ENCODE data around the gene PIGH.

DNA sequence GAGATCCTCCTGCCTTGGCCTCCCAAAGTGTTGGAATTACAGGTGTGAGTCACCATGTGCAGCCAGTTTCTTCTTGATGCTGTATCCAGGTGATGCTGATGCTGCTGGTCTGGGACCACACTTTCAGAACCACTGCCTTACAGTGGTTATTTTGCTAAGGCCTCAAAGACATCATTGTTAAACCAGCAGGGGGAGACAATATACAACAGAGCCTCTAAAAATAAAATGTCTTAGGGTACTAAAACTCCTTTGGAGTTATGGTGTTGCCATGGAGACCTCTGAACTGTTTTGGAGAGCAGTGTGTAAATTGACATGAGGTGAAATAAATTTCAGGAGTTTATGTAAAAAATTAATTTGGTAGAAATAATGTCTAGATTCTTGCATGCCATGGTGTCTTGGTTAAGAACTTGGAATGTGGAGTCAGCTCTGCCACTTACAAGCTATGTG, 18.6 kb upstream of the PIGH start:
- no peak for TF ChIP-seq POLR2A (IDR thresholded peaks at IDR 0.05)
- TF ChIP-seq, protein P1, sequence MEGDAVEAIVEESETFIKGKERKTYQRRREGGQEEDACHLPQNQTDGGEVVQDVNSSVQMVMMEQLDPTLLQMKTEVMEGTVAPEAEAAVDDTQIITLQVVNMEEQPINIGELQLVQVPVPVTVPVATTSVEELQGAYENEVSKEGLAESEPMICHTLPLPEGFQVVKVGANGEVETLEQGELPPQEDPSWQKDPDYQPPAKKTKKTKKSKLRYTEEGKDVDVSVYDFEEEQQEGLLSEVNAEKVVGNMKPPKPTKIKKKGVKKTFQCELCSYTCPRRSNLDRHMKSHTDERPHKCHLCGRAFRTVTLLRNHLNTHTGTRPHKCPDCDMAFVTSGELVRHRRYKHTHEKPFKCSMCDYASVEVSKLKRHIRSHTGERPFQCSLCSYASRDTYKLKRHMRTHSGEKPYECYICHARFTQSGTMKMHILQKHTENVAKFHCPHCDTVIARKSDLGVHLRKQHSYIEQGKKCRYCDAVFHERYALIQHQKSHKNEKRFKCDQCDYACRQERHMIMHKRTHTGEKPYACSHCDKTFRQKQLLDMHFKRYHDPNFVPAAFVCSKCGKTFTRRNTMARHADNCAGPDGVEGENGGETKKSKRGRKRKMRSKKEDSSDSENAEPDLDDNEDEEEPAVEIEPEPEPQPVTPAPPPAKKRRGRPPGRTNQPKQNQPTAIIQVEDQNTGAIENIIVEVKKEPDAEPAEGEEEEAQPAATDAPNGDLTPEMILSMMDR (IDR thresholded peaks at IDR 0.05) = peak; percentile 58 to 70 (median 66)

Measured in right lobe of liver (tissue), 4 donors.